Mammary epithelial cell (primary cell): ENCODE results near the gene MSRB1.

Experiments
- EZH2 ChIP-seq: IDR thresholded peaks from 2 replicates; pipeline ENCODE4 v1.6.1; 2012; ENCODE audit warnings: low read length, inconsistent platforms, borderline replicate concordance
- TF ChIP-seq, protein P1 (sequence below), 2 donors: IDR thresholded peaks in 1 of 2; conservative IDR thresholded peaks in 1 of 2; 2 replicates each; pipeline ENCODE4 v1.5.1; 2011 to 2012; ENCODE audit warnings: inconsistent platforms in 2 of 2, low read length in 2 of 2, mild to moderate bottlenecking in 2 of 2, control low read depth in 1 of 2, low read depth in 1 of 2; ENCODE audit not compliant: insufficient read depth in 1 of 2; ENCODE audit errors: extremely low read depth in 1 of 2

DNA sequence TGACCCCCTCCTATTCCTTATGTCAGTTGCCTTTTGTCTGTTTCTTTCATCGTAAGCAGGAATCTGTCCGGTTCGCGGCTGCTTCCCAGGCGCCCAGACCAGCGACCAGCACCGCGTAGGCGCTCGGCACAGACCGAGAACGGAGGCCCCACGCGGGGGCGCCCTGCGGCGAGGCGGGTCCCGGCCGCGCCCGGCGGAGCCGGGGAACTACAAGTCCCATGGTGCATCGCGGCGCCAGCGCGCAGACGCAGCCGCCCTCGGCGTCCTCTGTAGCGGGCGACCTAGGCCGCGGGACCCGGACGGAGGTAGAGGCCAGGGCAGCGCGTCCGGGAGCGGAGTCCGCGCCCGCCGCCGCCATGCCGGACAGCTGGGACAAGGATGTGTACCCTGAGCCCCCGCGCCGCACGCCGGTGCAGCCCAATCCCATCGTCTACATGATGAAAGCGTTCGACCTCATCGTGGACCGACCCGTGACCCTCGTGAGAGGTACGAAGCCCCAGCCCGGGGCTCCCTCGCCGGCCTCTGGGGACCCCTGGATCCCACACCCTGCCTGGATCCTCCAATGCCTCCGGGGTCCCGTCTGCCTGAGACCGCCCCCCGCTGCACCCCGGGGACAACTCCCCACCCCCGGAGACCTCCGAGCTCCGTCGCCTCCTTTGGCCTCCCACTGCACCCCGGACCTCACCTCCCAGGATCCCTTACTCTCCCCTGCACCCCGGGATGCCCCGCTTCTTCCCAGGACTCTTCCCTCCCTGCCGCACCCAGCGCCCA is 16.5 kb upstream of the MSRB1 start, which contains the start of gene NDUFB10:
- TF ChIP-seq, protein P1, sequence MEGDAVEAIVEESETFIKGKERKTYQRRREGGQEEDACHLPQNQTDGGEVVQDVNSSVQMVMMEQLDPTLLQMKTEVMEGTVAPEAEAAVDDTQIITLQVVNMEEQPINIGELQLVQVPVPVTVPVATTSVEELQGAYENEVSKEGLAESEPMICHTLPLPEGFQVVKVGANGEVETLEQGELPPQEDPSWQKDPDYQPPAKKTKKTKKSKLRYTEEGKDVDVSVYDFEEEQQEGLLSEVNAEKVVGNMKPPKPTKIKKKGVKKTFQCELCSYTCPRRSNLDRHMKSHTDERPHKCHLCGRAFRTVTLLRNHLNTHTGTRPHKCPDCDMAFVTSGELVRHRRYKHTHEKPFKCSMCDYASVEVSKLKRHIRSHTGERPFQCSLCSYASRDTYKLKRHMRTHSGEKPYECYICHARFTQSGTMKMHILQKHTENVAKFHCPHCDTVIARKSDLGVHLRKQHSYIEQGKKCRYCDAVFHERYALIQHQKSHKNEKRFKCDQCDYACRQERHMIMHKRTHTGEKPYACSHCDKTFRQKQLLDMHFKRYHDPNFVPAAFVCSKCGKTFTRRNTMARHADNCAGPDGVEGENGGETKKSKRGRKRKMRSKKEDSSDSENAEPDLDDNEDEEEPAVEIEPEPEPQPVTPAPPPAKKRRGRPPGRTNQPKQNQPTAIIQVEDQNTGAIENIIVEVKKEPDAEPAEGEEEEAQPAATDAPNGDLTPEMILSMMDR (conservative IDR thresholded peaks at IDR 0.05 in 1 of 2, IDR thresholded peaks at IDR 0.05 in 1 of 2; ENCODE audit: extremely low read depth in 1 of 2, insufficient read depth in 1 of 2, low read depth in 1 of 2, low read length in 2 of 2): peak; percentile 34 to 61
- no peak for TF ChIP-seq EZH2
